ENCODE data around the gene ZNF611.

DNA sequence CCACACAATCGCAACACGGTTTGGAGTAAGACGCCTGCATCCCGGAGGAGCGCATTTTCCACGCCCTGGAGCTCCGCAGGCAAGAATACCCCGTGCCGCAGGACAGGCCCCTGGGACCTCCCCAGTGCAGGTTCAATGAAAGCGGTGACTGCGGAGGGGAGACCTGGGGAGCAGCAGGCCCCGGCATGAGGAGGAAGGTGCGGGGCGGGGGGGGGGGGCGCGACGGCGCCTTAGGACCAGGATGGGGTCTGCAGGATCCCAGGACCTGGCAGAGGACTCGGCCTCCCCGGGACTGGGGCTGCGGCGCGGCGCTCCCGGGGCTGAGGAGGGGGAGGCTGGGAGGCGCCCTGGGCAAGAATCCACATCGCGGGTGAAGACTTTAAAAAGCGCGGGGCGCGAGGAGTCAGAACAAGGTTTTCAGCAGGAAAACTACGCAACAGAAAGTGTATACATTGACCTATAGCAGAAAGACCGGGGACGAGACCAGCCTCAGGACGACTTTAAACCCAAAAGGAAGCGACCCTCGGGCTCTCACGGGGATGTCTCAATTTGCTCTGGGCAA lies 432 bp downstream of the ZNF611 start:
- TF ChIP-seq CREB1 (IDR thresholded peaks at IDR 0.05; ENCODE audit: low read depth): no peak
- TF ChIP-seq TAF1 (IDR thresholded peaks at IDR 0.05; ENCODE audit: low read depth): no peak
- TF ChIP-seq REST (IDR thresholded peaks at IDR 0.05; ENCODE audit: low read depth): no peak
- TF ChIP-seq, protein P1, sequence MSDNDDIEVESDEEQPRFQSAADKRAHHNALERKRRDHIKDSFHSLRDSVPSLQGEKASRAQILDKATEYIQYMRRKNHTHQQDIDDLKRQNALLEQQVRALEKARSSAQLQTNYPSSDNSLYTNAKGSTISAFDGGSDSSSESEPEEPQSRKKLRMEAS (IDR thresholded peaks at IDR 0.05): peak; percentile 23; the same call in 1 of the 2 replicates
- no peak for TF ChIP-seq TEAD4 (IDR thresholded peaks at IDR 0.05)
- no peak for TF ChIP-seq EP300 (IDR thresholded peaks at IDR 0.05; ENCODE audit: borderline replicate concordance)
- TF ChIP-seq TCF12 (IDR thresholded peaks at IDR 0.05; ENCODE audit: low read depth): no peak
- no peak for TF ChIP-seq YY1 (IDR thresholded peaks at IDR 0.05; ENCODE audit: low read depth)
- no peak for TF ChIP-seq CEBPB (IDR thresholded peaks at IDR 0.05)
- TF ChIP-seq EGR1 (IDR thresholded peaks at IDR 0.05): no peak
- TF ChIP-seq ZBTB7A (IDR thresholded peaks at IDR 0.05; ENCODE audit: low read depth): peak; percentile 31; the same call in 1 of the 2 replicates
- TF ChIP-seq RAD21 (IDR thresholded peaks at IDR 0.05; ENCODE audit: low read depth): no peak

Measured in Ishikawa (cell line).